BLaER1 (cell line): ENCODE measurements around the gene SKOR1.
A peak's percentile ranks its signal among the peaks of the same experiment; 100 is the strongest.

ENCODE experiments used
- H3K27ac ChIP-seq: shearing (Covaris generic); formaldehyde crosslinking; 2 replicates; pipeline ENCODE4 v1.8.1; 2022
- H3K27me3 ChIP-seq: shearing (Covaris generic); formaldehyde crosslinking; 2 replicates; pipeline ENCODE4 v1.8.1; 2022
- H3K36me3 ChIP-seq: shearing (Covaris generic); formaldehyde crosslinking; 2 replicates; pipeline ENCODE4 v1.8.1; 2022
- H3K4me1 ChIP-seq: shearing (Covaris generic); formaldehyde crosslinking; 2 replicates; pipeline ENCODE4 v1.8.1; 2022
- H3K4me2 ChIP-seq: shearing (Covaris generic); formaldehyde crosslinking; 2 replicates; pipeline ENCODE4 v1.8.1; 2022
- H3K4me3 ChIP-seq: shearing (Covaris generic); formaldehyde crosslinking; 2 replicates; pipeline ENCODE4 v1.8.1; 2022
- H3K9ac ChIP-seq: shearing (Covaris generic); formaldehyde crosslinking; 2 replicates; pipeline ENCODE4 v1.8.1; 2022
- H3K9me3 ChIP-seq: shearing (Covaris generic); formaldehyde crosslinking; 2 replicates; pipeline ENCODE4 v1.8.1; 2022
- H4K20me1 ChIP-seq: shearing (Covaris generic); formaldehyde crosslinking; 2 replicates; pipeline ENCODE4 v1.8.1; 2022
- Cebpa-rat ChIP-seq: shearing (Covaris generic); IDR thresholded peaks from 2 replicates; pipeline ENCODE4 v1.8.1; 2022

The SKOR1 gene

GRCh38 chr15:67861983-67862382 lies 36.7 kb downstream of the SKOR1 start:
- H3K4me3 ChIP-seq: no peak overlapping the region

GRCh38 chr15:67862750-67863441 lies 37.6 kb downstream of the SKOR1 start:
- no peaks in the 10 kb centered on the region for H3K27me3 ChIP-seq
- H3K4me2 ChIP-seq: peak overlapping the region; percentile 89
- peaks cover 28% of the 10 kb centered on the region for H3K4me1 ChIP-seq
- no peak for TF ChIP-seq Cebpa-rat
- no peak overlapping the region for H3K27ac ChIP-seq
- H3K9me3 ChIP-seq: no peaks in the 10 kb centered on the region
- H4K20me1 ChIP-seq: no peaks in the 10 kb centered on the region
- H3K9ac ChIP-seq: peak overlapping the region; percentile 73
- H3K4me3 ChIP-seq: peak overlapping the region; percentile 62
- H3K36me3 ChIP-seq: no peaks in the 10 kb centered on the region

More at GRCh38 chr15:67861983-67862382, 36.7 kb downstream of the SKOR1 start:
- no peaks in the 10 kb centered on the region for H4K20me1 ChIP-seq
- no peaks in the 10 kb centered on the region for H3K9me3 ChIP-seq
- H3K9ac ChIP-seq: no peak overlapping the region
- H3K27ac ChIP-seq: no peak overlapping the region
- H3K4me1 ChIP-seq: peaks cover 28% of the 10 kb centered on the region
- H3K36me3 ChIP-seq: no peaks in the 10 kb centered on the region
- no peaks in the 10 kb centered on the region for H3K27me3 ChIP-seq
- no peak overlapping the region for H3K4me2 ChIP-seq
- TF ChIP-seq Cebpa-rat: no peak

GRCh38 chr15:67863442-67863987 lies 38.2 kb downstream of the SKOR1 start:
- Histone ChIP-seq H3K9me3 (peaks cover 1% of the 10 kb centered on the region; the same call in 1 of the 2 replicates), H3K4me1 (peaks cover 28% of the 10 kb centered on the region), H3K4me3 (peak overlapping the region; percentile 62), H3K27me3 (no peaks in the 10 kb centered on the region), H3K9ac (peak overlapping the region; percentile 73), H4K20me1 (no peaks in the 10 kb centered on the region), H3K36me3 (no peaks in the 10 kb centered on the region), H3K27ac (0 out of 2 replicates have a peak overlapping the region, but pooled peaks have one; percentile 47), H3K4me2 (peak overlapping the region; percentile 89)
- no peak for TF ChIP-seq Cebpa-rat

GRCh38 chr15:67865331-67865730 lies 40.0 kb downstream of the SKOR1 start:
- H3K27ac ChIP-seq: no peak overlapping the region
- no peak overlapping the region for H3K9ac ChIP-seq
- H3K4me1 ChIP-seq: peaks cover 18% of the 10 kb centered on the region
- H3K27me3 ChIP-seq: no peaks in the 10 kb centered on the region
- H3K9me3 ChIP-seq: peaks cover 19% of the 10 kb centered on the region
- H4K20me1 ChIP-seq: no peaks in the 10 kb centered on the region
- H3K4me2 ChIP-seq: no peak overlapping the region
- TF ChIP-seq Cebpa-rat: no peak
- no peak overlapping the region for H3K4me3 ChIP-seq
- no peaks in the 10 kb centered on the region for H3K36me3 ChIP-seq

GRCh38 chr15:67865766-67866165 lies 40.5 kb downstream of the SKOR1 start:
- H3K4me2 ChIP-seq: no peak overlapping the region
- H3K9ac ChIP-seq: no peak overlapping the region
- H3K4me1 ChIP-seq: peaks cover 14% of the 10 kb centered on the region
- no peak overlapping the region for H3K4me3 ChIP-seq
- TF ChIP-seq Cebpa-rat: no peak
- H3K36me3 ChIP-seq: no peaks in the 10 kb centered on the region
- no peaks in the 10 kb centered on the region for H4K20me1 ChIP-seq
- no peaks in the 10 kb centered on the region for H3K27me3 ChIP-seq
- peaks cover 24% of the 10 kb centered on the region for H3K9me3 ChIP-seq
- H3K27ac ChIP-seq: no peak overlapping the region

- no peak for TF ChIP-seq Cebpa-rat
- peaks cover 35% of the 10 kb centered on the region for H3K9me3 ChIP-seq
- H3K9ac ChIP-seq: no peak overlapping the region
- H3K27me3 ChIP-seq: no peaks in the 10 kb centered on the region
- H3K27ac ChIP-seq: no peak overlapping the region
- no peak overlapping the region for H3K4me3 ChIP-seq
- H3K4me1 ChIP-seq: no peaks in the 10 kb centered on the region
- H3K36me3 ChIP-seq: no peaks in the 10 kb centered on the region
- no peak overlapping the region for H3K4me2 ChIP-seq
- H4K20me1 ChIP-seq: no peaks in the 10 kb centered on the region
Measured at GRCh38 chr15:67869701-67870100, 44.4 kb downstream of the SKOR1 start.

GRCh38 chr15:67870868-67871408 lies 45.6 kb downstream of the SKOR1 start:
- H4K20me1 ChIP-seq: no peaks in the 10 kb centered on the region
- no peaks in the 10 kb centered on the region for H3K36me3 ChIP-seq
- no peak overlapping the region for H3K4me3 ChIP-seq
- H3K9ac ChIP-seq: no peak overlapping the region
- TF ChIP-seq Cebpa-rat: no peak
- no peaks in the 10 kb centered on the region for H3K4me1 ChIP-seq
- no peaks in the 10 kb centered on the region for H3K27me3 ChIP-seq
- H3K27ac ChIP-seq: no peak overlapping the region
- peaks cover 35% of the 10 kb centered on the region for H3K9me3 ChIP-seq
- no peak overlapping the region for H3K4me2 ChIP-seq

GRCh38 chr15:67873777-67874176 lies 48.5 kb downstream of the SKOR1 start:
- H3K9me3 ChIP-seq: peaks cover 31% of the 10 kb centered on the region
- H4K20me1 ChIP-seq: no peaks in the 10 kb centered on the region
- H3K9ac ChIP-seq: no peak overlapping the region
- no peak for TF ChIP-seq Cebpa-rat
- no peaks in the 10 kb centered on the region for H3K36me3 ChIP-seq
- H3K4me1 ChIP-seq: no peaks in the 10 kb centered on the region
- H3K27me3 ChIP-seq: no peaks in the 10 kb centered on the region
- no peak overlapping the region for H3K4me2 ChIP-seq
- H3K27ac ChIP-seq: no peak overlapping the region
- H3K4me3 ChIP-seq: no peak overlapping the region

- no peak overlapping the region for H3K9ac ChIP-seq
- TF ChIP-seq Cebpa-rat: no peak
- no peaks in the 10 kb centered on the region for H4K20me1 ChIP-seq
- peaks cover 38% of the 10 kb centered on the region for H3K4me1 ChIP-seq
- H3K36me3 ChIP-seq: no peaks in the 10 kb centered on the region
- no peak overlapping the region for H3K4me3 ChIP-seq
- H3K9me3 ChIP-seq: peaks cover 2% of the 10 kb centered on the region
- no peak overlapping the region for H3K27ac ChIP-seq
- no peak overlapping the region for H3K4me2 ChIP-seq
- H3K27me3 ChIP-seq: no peaks in the 10 kb centered on the region
Measured at GRCh38 chr15:67878712-67879206, 53.5 kb downstream of the SKOR1 start.

GRCh38 chr15:67879440-67880129 lies 54.3 kb downstream of the SKOR1 start:
- no peak for TF ChIP-seq Cebpa-rat
- Histone ChIP-seq H3K27me3 (no peaks in the 10 kb centered on the region), H4K20me1 (no peaks in the 10 kb centered on the region), H3K9ac (no peak overlapping the region), H3K27ac (no peak overlapping the region), H3K9me3 (no peaks in the 10 kb centered on the region), H3K4me1 (peaks cover 45% of the 10 kb centered on the region), H3K36me3 (no peaks in the 10 kb centered on the region), H3K4me3 (no peak overlapping the region), H3K4me2 (peak overlapping the region; percentile 36)
